ENCODE data around the gene FBRSL1. TPM values are rescaled to one million over a fixed set of nuclear protein-coding genes. Genes with fewer than 3 reads are reported as not detected.

The FBRSL1 gene
- total RNA-seq, 1 experiment from 2014 or later, result 119 TPM

- BruUV-seq (replicated peaks), result no TSS peak
- TF ChIP-seq, protein P1, sequence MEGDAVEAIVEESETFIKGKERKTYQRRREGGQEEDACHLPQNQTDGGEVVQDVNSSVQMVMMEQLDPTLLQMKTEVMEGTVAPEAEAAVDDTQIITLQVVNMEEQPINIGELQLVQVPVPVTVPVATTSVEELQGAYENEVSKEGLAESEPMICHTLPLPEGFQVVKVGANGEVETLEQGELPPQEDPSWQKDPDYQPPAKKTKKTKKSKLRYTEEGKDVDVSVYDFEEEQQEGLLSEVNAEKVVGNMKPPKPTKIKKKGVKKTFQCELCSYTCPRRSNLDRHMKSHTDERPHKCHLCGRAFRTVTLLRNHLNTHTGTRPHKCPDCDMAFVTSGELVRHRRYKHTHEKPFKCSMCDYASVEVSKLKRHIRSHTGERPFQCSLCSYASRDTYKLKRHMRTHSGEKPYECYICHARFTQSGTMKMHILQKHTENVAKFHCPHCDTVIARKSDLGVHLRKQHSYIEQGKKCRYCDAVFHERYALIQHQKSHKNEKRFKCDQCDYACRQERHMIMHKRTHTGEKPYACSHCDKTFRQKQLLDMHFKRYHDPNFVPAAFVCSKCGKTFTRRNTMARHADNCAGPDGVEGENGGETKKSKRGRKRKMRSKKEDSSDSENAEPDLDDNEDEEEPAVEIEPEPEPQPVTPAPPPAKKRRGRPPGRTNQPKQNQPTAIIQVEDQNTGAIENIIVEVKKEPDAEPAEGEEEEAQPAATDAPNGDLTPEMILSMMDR (IDR thresholded peaks at IDR 0.05; ENCODE audit: unreplicated experiment), result no peak
- Mint-ChIP-seq H3K27me3 (ENCODE audit: unreplicated experiment) (peaks cover 86% of the 10 kb centered on the region), H3K4me1 (ENCODE audit: low read depth, unreplicated experiment) (peaks cover 18% of the 10 kb centered on the region), H3K36me3 (ENCODE audit: insufficient read depth, unreplicated experiment) (peaks cover 29% of the 10 kb centered on the region), H3K4me3 (ENCODE audit: low read depth, unreplicated experiment) (peak overlapping the region; percentile 88), H3K9me3 (ENCODE audit: low read depth, unreplicated experiment) (no peaks in the 10 kb centered on the region), H3K27ac (ENCODE audit: unreplicated experiment) (no peak overlapping the region)
- intact Hi-C loops (cut with micrococcal nuclease; ENCODE audit: unreplicated experiment), result no loop called here
- no peak for DNase-seq
- CTCF ChIA-PET, result no interaction called here
Observed at GRCh38 chr12:132444283-132444682, 45.7 kb upstream of the FBRSL1 start.

GRCh38 chr12:132444957-132445883 is 44.7 kb upstream of the FBRSL1 start:
- peak overlapping the region; percentile 100 for H3K27ac Mint-ChIP-seq (ENCODE audit: unreplicated experiment)
- intact Hi-C loops (cut with micrococcal nuclease; ENCODE audit: unreplicated experiment), result no loop called here
- TSS peak; percentile 81 for BruUV-seq (replicated peaks)
- DNase-seq, result no peak
- H3K27me3 Mint-ChIP-seq (ENCODE audit: unreplicated experiment), result peaks cover 86% of the 10 kb centered on the region
- TF ChIP-seq, protein P1 (IDR thresholded peaks at IDR 0.05; ENCODE audit: unreplicated experiment), result no peak
- H3K4me1 Mint-ChIP-seq (ENCODE audit: low read depth, unreplicated experiment), result peaks cover 18% of the 10 kb centered on the region
- CTCF ChIA-PET, result no interaction called here
- peak overlapping the region; percentile 88 for H3K4me3 Mint-ChIP-seq (ENCODE audit: low read depth, unreplicated experiment)
- peaks cover 29% of the 10 kb centered on the region for H3K36me3 Mint-ChIP-seq (ENCODE audit: insufficient read depth, unreplicated experiment)
- no peaks in the 10 kb centered on the region for H3K9me3 Mint-ChIP-seq (ENCODE audit: low read depth, unreplicated experiment)

- Mint-ChIP-seq H3K4me3 (ENCODE audit: low read depth, unreplicated experiment) (peak overlapping the region; percentile 88), H3K9me3 (ENCODE audit: low read depth, unreplicated experiment) (no peaks in the 10 kb centered on the region), H3K36me3 (ENCODE audit: insufficient read depth, unreplicated experiment) (peaks cover 29% of the 10 kb centered on the region), H3K4me1 (ENCODE audit: low read depth, unreplicated experiment) (peaks cover 18% of the 10 kb centered on the region), H3K27me3 (ENCODE audit: unreplicated experiment) (peaks cover 86% of the 10 kb centered on the region), H3K27ac (ENCODE audit: unreplicated experiment) (peak overlapping the region; percentile 100)
- CTCF ChIA-PET, result no interaction called here
- TF ChIP-seq, protein P1 (IDR thresholded peaks at IDR 0.05; ENCODE audit: unreplicated experiment), result no peak
- intact Hi-C loops (cut with micrococcal nuclease; ENCODE audit: unreplicated experiment), result no loop called here
- DNase-seq, result peak; percentile 92
- BruUV-seq (replicated peaks), result no TSS peak
Observed at GRCh38 chr12:132445884-132446632, 43.9 kb upstream of the FBRSL1 start.

GRCh38 chr12:132446633-132447326 is 43.2 kb upstream of the FBRSL1 start:
- H3K36me3 Mint-ChIP-seq (ENCODE audit: insufficient read depth, unreplicated experiment), result peaks cover 29% of the 10 kb centered on the region

More at GRCh38 chr12:132446633-132447326, 43.2 kb upstream of the FBRSL1 start:
- TSS peak; percentile 98 for BruUV-seq (replicated peaks)
- DNase-seq, result no peak
- Mint-ChIP-seq H3K9me3 (ENCODE audit: low read depth, unreplicated experiment) (no peaks in the 10 kb centered on the region), H3K27me3 (ENCODE audit: unreplicated experiment) (peaks cover 86% of the 10 kb centered on the region), H3K4me1 (ENCODE audit: low read depth, unreplicated experiment) (peaks cover 18% of the 10 kb centered on the region), H3K4me3 (ENCODE audit: low read depth, unreplicated experiment) (peak overlapping the region; percentile 88), H3K27ac (ENCODE audit: unreplicated experiment) (peak overlapping the region; percentile 100)
- CTCF ChIA-PET, result interaction anchor here (0.6 kb wide), 1 partner anchor 12 kb away, joined by 3 read pairs; no protein-coding TSS in a partner anchor
- intact Hi-C loops (cut with micrococcal nuclease; ENCODE audit: unreplicated experiment), result no loop called here
- TF ChIP-seq, protein P1 (IDR thresholded peaks at IDR 0.05; ENCODE audit: unreplicated experiment), result no peak
